GM10248 (cell line): Measurements from ENCODE around the gene ELK3.

Source experiments
- CTCF ChIA-PET: fragments of 300-600 bp; sonication (Branson Sonifier 250); formaldehyde crosslinking; extraction: SDS; loops from one replicate; lab custom pipeline; 2021; ENCODE audit warnings: antibody characterized with exemption; lab: Yijun Ruan, JAX
- POLR2A ChIA-PET: fragments of 350-650 bp; sonication (Branson Sonifier 250); formaldehyde crosslinking; extraction: SDS; loops from one replicate; lab custom pipeline; 2020; ENCODE audit warnings: antibody characterized with exemption; lab: Yijun Ruan, JAX
- DNase-seq: peaks from one replicate; pipeline ENCODE4 v3.0.0; 2012; ENCODE audit errors: extremely low spot score
- CTCF ChIP-seq: IDR thresholded peaks from 2 replicates; pipeline ENCODE4 v1.5.1; 2012; ENCODE audit warnings: mild to moderate bottlenecking, low read depth; ENCODE audit errors: extremely low read depth, missing control alignments, control extremely low read depth

The ELK3 gene

GRCh38 chr12:96246926-96247505, 52.8 kb downstream of the ELK3 start:
- DNase-seq: no peak
- TF ChIP-seq CTCF: no peak
- POLR2A ChIA-PET: no interaction called here
- CTCF ChIA-PET: interaction anchor here (0.7 to 1.6 kb wide), 2 partner anchors 8 to 713 kb away, joined by 3 to 4 read pairs; no protein-coding TSS in a partner anchor

- ChIA-PET CTCF (interaction anchor here (0.7 to 1.6 kb wide), 4 partner anchors 9 to 713 kb away, joined by 3 to 4 read pairs (median 3); no protein-coding TSS in a partner anchor), POLR2A (no interaction called here)
- no peak for TF ChIP-seq CTCF
- no peak for DNase-seq
These were observed 53.4 kb downstream of the ELK3 start for GRCh38 chr12:96247563-96247962.

GRCh38 chr12:96248136-96248931, 54.2 kb downstream of the ELK3 start:
- no peak for DNase-seq
- no peak for TF ChIP-seq CTCF
- ChIA-PET POLR2A (no interaction called here), CTCF (interaction anchor here (1.1 to 1.6 kb wide), 4 partner anchors 9 to 33 kb away, joined by 3 to 4 read pairs (median 4); no protein-coding TSS in a partner anchor)

- TF ChIP-seq CTCF: no peak
- ChIA-PET CTCF (interaction anchor here (1.0 to 1.2 kb wide), 3 partner anchors 15 to 251 kb away, joined by 3 to 4 read pairs (median 3); no protein-coding TSS in a partner anchor), POLR2A (interaction anchor here (0.6 kb wide), 1 partner anchor 141 kb away, joined by 3 read pairs; no protein-coding TSS in a partner anchor)
- peak; percentile 10 for DNase-seq
These were observed 55.3 kb downstream of the ELK3 start for GRCh38 chr12:96249196-96250118.

GRCh38 chr12:96250119-96250685, 56.0 kb downstream of the ELK3 start:
- POLR2A ChIA-PET: interaction anchor here (0.6 kb wide), 1 partner anchor 140 kb away, joined by 3 read pairs; no protein-coding TSS in a partner anchor
- TF ChIP-seq CTCF: no peak
- DNase-seq: no peak
- CTCF ChIA-PET: interaction anchor here (0.8 to 2.3 kb wide), 4 partner anchors 11 to 252 kb away, joined by 3 to 11 read pairs (median 3); no protein-coding TSS in a partner anchor
